A673 (cell line): ENCODE results near the gene MAML3. TPM values are rescaled to one million over a fixed set of nuclear protein-coding genes. Genes with fewer than 3 reads are reported as not detected.
A peak's percentile ranks its signal among the peaks of the same experiment; 100 is the strongest.

Source experiments
- BruUV-seq: library from RNA; stranded (reverse); fragments of 400-500 nt; replicated peaks from 2 replicates; lab custom pipeline; 2021; lab: Mats Ljungman, UMichigan
- CTCF ChIA-PET: fragments of 300-600 bp; sonication (Branson Sonifier 250); formaldehyde crosslinking; loops from one replicate; lab custom pipeline; 2022; ENCODE audit warnings: antibody characterized with exemption; lab: Charles Lee
- POLR2A ChIA-PET: fragments of 300-600 bp; sonication (Branson Sonifier 250); formaldehyde crosslinking; loops from one replicate; lab custom pipeline; 2022; ENCODE audit warnings: antibody characterized with exemption; ENCODE audit not compliant: low non-redundant PET; lab: Charles Lee
- DNase-seq: peaks from one replicate; pipeline ENCODE4 v3.0.0-alpha.2; 2015; ENCODE audit warnings: low spot score
- H3K27ac ChIP-seq: fragments of 200-600 bp; sonication (generic); 2 replicates; pipeline ENCODE4 v1.5.1; 2016; ENCODE audit warnings: mixed run types, low read depth, mild to moderate bottlenecking, mixed read lengths, antibody characterized with exemption, low read length; ENCODE audit not compliant: poor library complexity, severe bottlenecking
- H3K27me3 ChIP-seq: fragments of 200-600 bp; sonication (generic); replicated peaks from 2 replicates; pipeline ENCODE4 v1.6.1; 2017; ENCODE audit warnings: mixed run types, low read depth, mild to moderate bottlenecking, mixed read lengths, antibody characterized with exemption, low read length; ENCODE audit not compliant: insufficient read depth, poor library complexity
- H3K36me3 ChIP-seq: fragments of 200-600 bp; sonication (generic); 2 replicates; pipeline ENCODE4 v1.6.1; 2016; ENCODE audit warnings: mixed run types, mild to moderate bottlenecking, mixed read lengths, antibody characterized with exemption, low read length; ENCODE audit not compliant: insufficient read depth, poor library complexity, severe bottlenecking
- H3K4me1 ChIP-seq: fragments of 200-600 bp; sonication (generic); 2 replicates; pipeline ENCODE4 v1.6.1; 2017; ENCODE audit warnings: mixed run types, mild to moderate bottlenecking, mixed read lengths, antibody characterized with exemption, low read length; ENCODE audit not compliant: insufficient read depth, poor library complexity, severe bottlenecking
- H3K4me3 ChIP-seq: fragments of 200-600 bp; sonication (generic); 2 replicates; pipeline ENCODE4 v1.5.1; 2016; ENCODE audit warnings: low read depth, mixed run types, mild to moderate bottlenecking, mixed read lengths, low read length; ENCODE audit not compliant: poor library complexity, severe bottlenecking
- H3K9me3 ChIP-seq: fragments of 200-600 bp; sonication (generic); 2 replicates; pipeline ENCODE4 v1.6.1; 2016; ENCODE audit warnings: mixed run types, low read depth, mild to moderate bottlenecking, mixed read lengths, antibody characterized with exemption, low read length; ENCODE audit not compliant: poor library complexity, severe bottlenecking
- EZH2 ChIP-seq: fragments of 200-600 bp; sonication (generic); IDR thresholded peaks from 2 replicates; pipeline ENCODE4 v1.6.1; 2017; ENCODE audit warnings: borderline replicate concordance, low read depth, mild to moderate bottlenecking, mixed read lengths, antibody characterized with exemption, low read length; ENCODE audit not compliant: poor library complexity, severe bottlenecking
- intact Hi-C: fragments of 100-400 bp; cut with micrococcal nuclease; formaldehyde crosslinking; loops from one replicate; pipeline ENCODE4 v1.10.0; 2022; ENCODE audit not compliant: unreplicated experiment
- total RNA-seq: library from RNA; stranded (reverse); gene quantifications from 2 replicates; pipeline ENCODE4 v1.2.3, GENCODE V29; 2021
- TF ChIP-seq, protein P1 (sequence below): fragments of 300-800, 200-600 bp; sonication (generic); conservative IDR thresholded peaks from 2 replicates; pipeline ENCODE4 v1.5.1; 2017; ENCODE audit warnings: low read depth, mild to moderate bottlenecking, antibody characterized with exemption, low read length, moderate library complexity, mixed read lengths

MAML3 gene
- total RNA-seq, 1 experiment from 2014 or later: 3.7 TPM

DNA sequence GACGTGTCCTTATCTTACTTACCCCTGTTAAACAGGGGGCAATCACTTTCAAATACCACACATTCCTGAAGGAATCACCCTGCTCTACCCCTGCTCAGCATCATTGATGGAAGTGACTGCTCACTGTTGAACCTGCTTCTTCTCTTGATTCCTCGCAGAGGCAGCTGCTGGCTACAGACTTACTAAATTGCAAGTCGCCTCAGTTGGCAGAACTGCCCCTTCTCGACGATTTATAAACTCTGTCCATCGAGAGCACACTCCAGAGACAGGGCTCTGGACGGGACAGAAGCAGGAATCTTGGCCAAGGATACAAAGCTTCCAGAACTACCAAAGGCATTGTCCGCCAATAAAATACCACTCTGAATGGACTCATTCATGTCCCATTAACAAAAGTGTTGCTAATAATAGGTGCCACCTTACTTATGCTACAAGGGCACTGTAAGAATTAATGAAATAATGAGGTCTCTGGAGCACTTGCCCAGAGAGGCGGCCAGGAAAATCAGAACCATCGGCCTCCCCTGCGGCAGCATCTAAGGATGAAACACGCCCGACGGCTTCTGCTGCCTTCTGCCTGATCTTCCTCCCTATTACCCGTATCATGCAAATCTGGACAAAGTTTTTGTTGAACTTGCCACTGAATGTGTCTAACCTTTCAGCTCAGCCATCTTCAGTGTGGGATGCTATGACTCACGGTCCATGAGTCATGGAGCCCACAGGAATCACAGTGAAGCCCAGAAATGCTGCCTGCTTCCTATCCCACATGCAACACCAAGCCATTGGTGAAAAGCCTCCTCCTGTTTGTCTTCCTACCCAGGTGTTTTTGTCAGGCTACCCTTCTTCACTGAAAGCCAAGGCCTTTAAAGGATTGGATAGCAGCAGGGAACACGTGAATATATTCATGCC, 164.9 kb downstream of the MAML3 start:
- no peak overlapping the region for H3K27ac ChIP-seq
- POLR2A ChIA-PET: no interaction called here
- intact Hi-C loops: no loop called here
- BruUV-seq: no TSS peak
- CTCF ChIA-PET: no interaction called here
- H3K27me3 ChIP-seq: no peaks in the 10 kb centered on the region
- DNase-seq: peak; percentile 23
- TF ChIP-seq, protein P1, sequence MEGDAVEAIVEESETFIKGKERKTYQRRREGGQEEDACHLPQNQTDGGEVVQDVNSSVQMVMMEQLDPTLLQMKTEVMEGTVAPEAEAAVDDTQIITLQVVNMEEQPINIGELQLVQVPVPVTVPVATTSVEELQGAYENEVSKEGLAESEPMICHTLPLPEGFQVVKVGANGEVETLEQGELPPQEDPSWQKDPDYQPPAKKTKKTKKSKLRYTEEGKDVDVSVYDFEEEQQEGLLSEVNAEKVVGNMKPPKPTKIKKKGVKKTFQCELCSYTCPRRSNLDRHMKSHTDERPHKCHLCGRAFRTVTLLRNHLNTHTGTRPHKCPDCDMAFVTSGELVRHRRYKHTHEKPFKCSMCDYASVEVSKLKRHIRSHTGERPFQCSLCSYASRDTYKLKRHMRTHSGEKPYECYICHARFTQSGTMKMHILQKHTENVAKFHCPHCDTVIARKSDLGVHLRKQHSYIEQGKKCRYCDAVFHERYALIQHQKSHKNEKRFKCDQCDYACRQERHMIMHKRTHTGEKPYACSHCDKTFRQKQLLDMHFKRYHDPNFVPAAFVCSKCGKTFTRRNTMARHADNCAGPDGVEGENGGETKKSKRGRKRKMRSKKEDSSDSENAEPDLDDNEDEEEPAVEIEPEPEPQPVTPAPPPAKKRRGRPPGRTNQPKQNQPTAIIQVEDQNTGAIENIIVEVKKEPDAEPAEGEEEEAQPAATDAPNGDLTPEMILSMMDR: no peak
- TF ChIP-seq EZH2: no peak
- H3K4me3 ChIP-seq: no peak overlapping the region
- H3K36me3 ChIP-seq: no peaks in the 10 kb centered on the region
- no peaks in the 10 kb centered on the region for H3K4me1 ChIP-seq
- H3K9me3 ChIP-seq: no peaks in the 10 kb centered on the region

GRCh38 chr4:139987502-139987850, 166.5 kb downstream of the MAML3 start:
- no peaks in the 10 kb centered on the region for H3K27me3 ChIP-seq
- intact Hi-C loops: no loop called here
- no peaks in the 10 kb centered on the region for H3K9me3 ChIP-seq
- DNase-seq: no peak
- no TSS peak for BruUV-seq
- TF ChIP-seq EZH2: no peak
- TF ChIP-seq, protein P1: no peak
- H3K36me3 ChIP-seq: no peaks in the 10 kb centered on the region
- H3K4me1 ChIP-seq: no peaks in the 10 kb centered on the region
- ChIA-PET POLR2A (no interaction called here), CTCF (no interaction called here)
- H3K27ac ChIP-seq: no peak overlapping the region
- no peak overlapping the region for H3K4me3 ChIP-seq

DNA sequence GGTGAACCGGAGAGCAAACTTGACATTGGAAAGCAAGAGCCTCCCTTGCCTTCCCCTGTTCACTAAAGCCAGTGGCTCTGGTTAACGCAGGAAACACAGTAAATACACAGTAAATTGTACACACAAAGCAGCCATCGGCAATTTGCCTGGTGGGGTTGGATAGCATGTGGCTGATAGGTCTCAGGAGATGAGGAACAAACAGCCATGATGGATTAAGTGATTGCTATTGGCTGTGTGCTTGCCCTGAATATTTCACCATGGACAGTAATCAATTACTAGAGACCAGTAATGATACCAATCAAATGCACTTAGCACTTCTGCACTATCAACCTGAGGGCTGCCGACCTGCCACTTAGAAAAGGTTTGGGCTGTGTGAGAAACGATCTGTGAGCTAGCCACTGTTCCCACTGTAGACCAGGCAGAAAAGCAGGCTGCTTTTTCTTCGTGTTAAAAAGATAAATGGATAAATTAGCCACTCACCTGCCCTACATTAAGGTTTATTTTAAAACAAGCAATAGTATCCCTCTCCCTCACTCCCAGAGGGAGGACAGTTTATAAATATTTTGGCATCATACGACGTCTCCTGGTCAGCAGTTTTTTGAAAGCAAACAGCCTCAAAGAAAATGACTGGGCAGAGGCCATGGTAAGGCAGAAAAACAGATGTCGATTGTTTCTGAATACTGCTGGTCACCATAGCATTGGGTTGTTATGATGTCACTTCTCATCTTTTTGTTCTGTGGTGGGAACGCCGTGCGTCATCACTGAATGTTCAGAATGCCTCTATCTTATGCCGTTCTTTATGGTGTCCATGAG, 167.1 kb downstream of the MAML3 start:
- DNase-seq: no peak

More for the DNA sequence above, 167.1 kb downstream of the MAML3 start:
- POLR2A ChIA-PET: no interaction called here
- TF ChIP-seq, protein P1: no peak
- TF ChIP-seq EZH2: no peak
- Histone ChIP-seq H3K27me3 (no peaks in the 10 kb centered on the region), H3K27ac (no peak overlapping the region), H3K36me3 (no peaks in the 10 kb centered on the region), H3K4me1 (no peaks in the 10 kb centered on the region), H3K4me3 (no peak overlapping the region), H3K9me3 (no peaks in the 10 kb centered on the region)
- BruUV-seq: no TSS peak
- CTCF ChIA-PET: no interaction called here
- intact Hi-C loops: no loop called here
